PC-3 (cell line): ENCODE measurements around the gene USP15. TPM values are rescaled to one million over a fixed set of nuclear protein-coding genes. Genes with fewer than 3 reads are reported as not detected.

Experiments used
- ATAC-seq: fragments of 200-7000 bp; cut with Tn5 transposase; 2 replicates; pipeline ENCODE4 v1.9.1; 2020; ENCODE audit warnings: mild to moderate bottlenecking, moderate library complexity
- BruUV-seq: library from RNA; stranded (reverse); fragments of 400-500 nt; replicated peaks from 2 replicates; lab custom pipeline; 2021; lab: Mats Ljungman, UMichigan
- CTCF ChIA-PET: fragments of 300-600 bp; sonication (Branson Sonifier 250); formaldehyde crosslinking; loops from one replicate; lab custom pipeline; 2022; ENCODE audit warnings: antibody characterized with exemption; lab: Charles Lee
- POLR2A ChIA-PET: fragments of 300-600 bp; sonication (Branson Sonifier 250); formaldehyde crosslinking; loops from one replicate; lab custom pipeline; 2022; ENCODE audit warnings: antibody characterized with exemption; ENCODE audit not compliant: unreplicated experiment; lab: Charles Lee
- DNase-seq: peaks from one replicate; pipeline ENCODE4 v3.0.0-alpha.2; 2015
- H2AFZ ChIP-seq: fragments of 300-600 bp; sonication (generic); 2 replicates; pipeline ENCODE4 v1.6.0; 2016; ENCODE audit warnings: antibody characterized with exemption, low read length
- H3F3A ChIP-seq: fragments of 300-600 bp; sonication (generic); one replicate; pipeline ENCODE4 v1.6.0; 2017; ENCODE audit warnings: antibody characterized with exemption, low read length, control low read depth, mild to moderate bottlenecking; ENCODE audit not compliant: unreplicated experiment
- H3K27ac ChIP-seq: fragments of 300-600 bp; sonication (generic); 2 replicates; pipeline ENCODE4 v1.5.1; 2016; ENCODE audit warnings: mild to moderate bottlenecking, low read length
- H3K27me3 ChIP-seq: fragments of 300-600 bp; sonication (generic); 2 replicates; pipeline ENCODE4 v1.6.1; 2016; ENCODE audit warnings: low read length, mixed read lengths
- H3K36me3 ChIP-seq: fragments of 300-600 bp; sonication (generic); 2 replicates; pipeline ENCODE4 v1.6.1; 2016; ENCODE audit warnings: low read depth, mixed run types, low read length, mixed read lengths
- H3K4me1 ChIP-seq: fragments of 300-600 bp; sonication (generic); 2 replicates; pipeline ENCODE4 v1.5.1; 2016; ENCODE audit warnings: low read length; ENCODE audit not compliant: insufficient read depth
- H3K4me2 ChIP-seq: fragments of 300-600 bp; sonication (generic); 2 replicates; pipeline ENCODE4 v1.6.0; 2016; ENCODE audit warnings: low read length
- H3K4me3 ChIP-seq: fragments of 300-600 bp; sonication (generic); 2 replicates; pipeline ENCODE4 v1.5.1; 2016; ENCODE audit warnings: mild to moderate bottlenecking, low read length, mixed read lengths
- H3K79me2 ChIP-seq: fragments of 300-600 bp; sonication (generic); 2 replicates; pipeline ENCODE4 v1.6.1; 2017; ENCODE audit warnings: low read length, mixed read lengths
- H3K9ac ChIP-seq: fragments of 300-600 bp; sonication (generic); 2 replicates; pipeline ENCODE4 v1.6.0; 2016; ENCODE audit warnings: mild to moderate bottlenecking, low read length
- H3K9me2 ChIP-seq: fragments of 300-600 bp; sonication (generic); replicated peaks from 2 replicates; pipeline ENCODE4 v1.6.1; 2016; ENCODE audit warnings: mixed run types, low read length, mixed read lengths
- H3K9me3 ChIP-seq: fragments of 300-600 bp; sonication (generic); 2 replicates; pipeline ENCODE4 v1.6.1; 2016; ENCODE audit warnings: low read length, mixed read lengths
- H4K20me1 ChIP-seq: fragments of 300-600 bp; sonication (generic); 2 replicates; pipeline ENCODE4 v1.6.1; 2016; ENCODE audit warnings: low read length, mixed read lengths
- EZH2 ChIP-seq: fragments of 300-600 bp; sonication (generic); IDR thresholded peaks from one replicate; pipeline ENCODE4 v1.6.1; 2017; ENCODE audit warnings: antibody characterized with exemption, mild to moderate bottlenecking, low read length; ENCODE audit not compliant: unreplicated experiment
- EZH2phosphoT487 ChIP-seq: fragments of 300-600 bp; sonication (generic); IDR thresholded peaks from 2 replicates; pipeline ENCODE4 v1.6.1; 2018; ENCODE audit warnings: mild to moderate bottlenecking, antibody characterized with exemption, low read length, borderline replicate concordance
- intact Hi-C: fragments of 100-400 bp; cut with micrococcal nuclease; formaldehyde crosslinking; loops from 2 replicates; pipeline ENCODE4 v1.9.0; 2023
- total RNA-seq: library from RNA; depleted of rRNA; stranded (reverse); fragments of >200 nt; gene quantifications from 2 replicates; pipeline ENCODE4 v1.2.3, GENCODE V29; 2014
- TF ChIP-seq, protein P1 (sequence below): fragments of 300-600 bp; sonication (generic); conservative IDR thresholded peaks from 2 replicates; pipeline ENCODE4 v1.5.1; 2017; ENCODE audit warnings: antibody characterized with exemption, low read depth, mild to moderate bottlenecking, low read length

Gene USP15
- total RNA-seq, 1 experiment from 2014 or later, result 46.1 TPM

DNA sequence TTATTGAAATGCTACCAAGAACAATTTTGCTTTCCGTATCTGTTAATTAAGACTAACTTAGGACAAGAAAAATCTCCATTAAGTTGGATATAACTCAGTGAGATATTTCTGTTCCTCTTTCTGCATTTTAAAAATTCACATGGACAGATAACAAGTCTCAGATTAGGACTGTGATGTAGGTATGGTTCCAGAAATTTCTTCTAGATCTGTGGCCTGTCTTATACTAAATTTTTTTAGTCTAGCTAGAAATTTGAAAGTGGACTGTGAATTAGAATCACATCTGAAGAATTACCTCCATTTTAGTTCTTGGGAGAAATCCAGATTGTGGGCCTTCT is 41.6 kb downstream of the USP15 start:
- H3K36me3 ChIP-seq, result peaks cover 30% of the 10 kb centered on the region
- H3F3A ChIP-seq, result no peaks in the 10 kb centered on the region
- H2AFZ ChIP-seq, result no peak overlapping the region
- H3K9me2 ChIP-seq, result no peaks in the 10 kb centered on the region
- ATAC-seq (no peak), DNase-seq (no peak)
- ChIA-PET POLR2A (no interaction called here), CTCF (no interaction called here)
- no peak overlapping the region for H3K4me3 ChIP-seq
- no peaks in the 10 kb centered on the region for H3K4me1 ChIP-seq
- intact Hi-C loops, result no loop called here
- TF ChIP-seq, protein P1, sequence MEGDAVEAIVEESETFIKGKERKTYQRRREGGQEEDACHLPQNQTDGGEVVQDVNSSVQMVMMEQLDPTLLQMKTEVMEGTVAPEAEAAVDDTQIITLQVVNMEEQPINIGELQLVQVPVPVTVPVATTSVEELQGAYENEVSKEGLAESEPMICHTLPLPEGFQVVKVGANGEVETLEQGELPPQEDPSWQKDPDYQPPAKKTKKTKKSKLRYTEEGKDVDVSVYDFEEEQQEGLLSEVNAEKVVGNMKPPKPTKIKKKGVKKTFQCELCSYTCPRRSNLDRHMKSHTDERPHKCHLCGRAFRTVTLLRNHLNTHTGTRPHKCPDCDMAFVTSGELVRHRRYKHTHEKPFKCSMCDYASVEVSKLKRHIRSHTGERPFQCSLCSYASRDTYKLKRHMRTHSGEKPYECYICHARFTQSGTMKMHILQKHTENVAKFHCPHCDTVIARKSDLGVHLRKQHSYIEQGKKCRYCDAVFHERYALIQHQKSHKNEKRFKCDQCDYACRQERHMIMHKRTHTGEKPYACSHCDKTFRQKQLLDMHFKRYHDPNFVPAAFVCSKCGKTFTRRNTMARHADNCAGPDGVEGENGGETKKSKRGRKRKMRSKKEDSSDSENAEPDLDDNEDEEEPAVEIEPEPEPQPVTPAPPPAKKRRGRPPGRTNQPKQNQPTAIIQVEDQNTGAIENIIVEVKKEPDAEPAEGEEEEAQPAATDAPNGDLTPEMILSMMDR, result no peak
- TF ChIP-seq EZH2 (no peak), EZH2phosphoT487 (no peak)
- no TSS peak for BruUV-seq
- H3K9me3 ChIP-seq, result no peaks in the 10 kb centered on the region
- H4K20me1 ChIP-seq, result no peaks in the 10 kb centered on the region
- H3K9ac ChIP-seq, result no peak overlapping the region
- H3K79me2 ChIP-seq, result peaks cover 35% of the 10 kb centered on the region
- no peaks in the 10 kb centered on the region for H3K27me3 ChIP-seq
- no peak overlapping the region for H3K4me2 ChIP-seq
- no peak overlapping the region for H3K27ac ChIP-seq

DNA sequence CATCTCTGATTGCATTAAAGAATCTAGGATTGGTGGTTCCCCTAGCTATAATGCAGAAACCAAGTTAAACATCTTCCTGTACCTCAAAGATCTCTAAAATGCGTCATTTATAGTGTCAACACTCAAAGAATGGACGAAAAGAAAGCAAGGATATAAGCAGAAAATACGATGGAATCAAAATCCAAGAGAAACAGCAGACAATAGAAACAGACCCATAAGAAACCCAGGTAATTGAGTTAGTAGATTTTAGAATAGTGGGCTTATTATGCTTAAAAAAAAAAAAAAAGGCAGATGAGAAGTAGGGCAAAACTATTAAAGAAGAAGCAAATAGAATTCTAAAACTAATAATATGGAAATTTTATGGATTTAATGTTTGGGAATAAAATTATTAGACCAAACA is 44.4 kb downstream of the USP15 start:
- peaks cover 32% of the 10 kb centered on the region for H3K79me2 ChIP-seq
- ATAC-seq (no peak), DNase-seq (no peak)
- H3K27me3 ChIP-seq, result no peaks in the 10 kb centered on the region
- no peaks in the 10 kb centered on the region for H4K20me1 ChIP-seq
- no peak overlapping the region for H3K4me2 ChIP-seq
- H3K4me3 ChIP-seq, result no peak overlapping the region
- H2AFZ ChIP-seq, result no peak overlapping the region
- peaks cover 33% of the 10 kb centered on the region for H3K36me3 ChIP-seq
- ChIA-PET CTCF (no interaction called here), POLR2A (no interaction called here)
- intact Hi-C loops, result no loop called here
- no peaks in the 10 kb centered on the region for H3K9me2 ChIP-seq
- no peaks in the 10 kb centered on the region for H3K4me1 ChIP-seq
- TF ChIP-seq EZH2phosphoT487 (no peak), EZH2 (no peak)
- TF ChIP-seq, protein P1, result no peak
- BruUV-seq, result no TSS peak
- H3K27ac ChIP-seq, result no peak overlapping the region
- H3K9me3 ChIP-seq, result no peaks in the 10 kb centered on the region
- no peak overlapping the region for H3K9ac ChIP-seq
- H3F3A ChIP-seq, result no peaks in the 10 kb centered on the region

DNA sequence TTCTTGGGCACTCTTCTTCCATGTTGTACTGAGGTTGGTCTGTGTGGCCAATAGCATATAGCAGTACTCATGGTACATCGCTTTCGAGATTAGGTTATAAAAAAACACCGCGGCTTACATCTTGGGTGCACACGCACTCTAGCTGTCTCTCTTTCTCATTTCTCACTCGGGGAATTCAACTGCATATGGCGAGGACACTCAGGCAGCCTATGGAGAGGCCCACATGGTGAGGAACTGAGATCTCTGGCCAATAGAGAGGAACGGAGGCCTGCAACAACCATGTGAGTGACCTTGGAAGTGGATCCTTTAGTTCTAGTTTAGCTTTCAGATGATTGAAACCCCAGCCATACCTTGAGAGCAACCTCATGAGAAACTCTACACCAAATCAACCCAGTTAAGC is 45.6 kb downstream of the USP15 start:
- DNase-seq (no peak), ATAC-seq (no peak)
- Histone ChIP-seq H3K79me2 (peaks cover 21% of the 10 kb centered on the region), H3K4me3 (no peak overlapping the region), H2AFZ (no peak overlapping the region), H3K27ac (no peak overlapping the region), H3K36me3 (peaks cover 33% of the 10 kb centered on the region), H3K9ac (no peak overlapping the region), H3K4me2 (no peak overlapping the region), H3K27me3 (no peaks in the 10 kb centered on the region), H3F3A (no peaks in the 10 kb centered on the region), H3K9me3 (no peaks in the 10 kb centered on the region), H4K20me1 (no peaks in the 10 kb centered on the region), H3K9me2 (no peaks in the 10 kb centered on the region), H3K4me1 (no peaks in the 10 kb centered on the region)
- ChIA-PET POLR2A (no interaction called here), CTCF (no interaction called here)
- intact Hi-C loops, result no loop called here
- TF ChIP-seq EZH2, result no peak
- no peak for TF ChIP-seq EZH2phosphoT487
- TF ChIP-seq, protein P1, result no peak
- BruUV-seq, result no TSS peak
